ENCODE data around the gene ACER1.

DNA sequence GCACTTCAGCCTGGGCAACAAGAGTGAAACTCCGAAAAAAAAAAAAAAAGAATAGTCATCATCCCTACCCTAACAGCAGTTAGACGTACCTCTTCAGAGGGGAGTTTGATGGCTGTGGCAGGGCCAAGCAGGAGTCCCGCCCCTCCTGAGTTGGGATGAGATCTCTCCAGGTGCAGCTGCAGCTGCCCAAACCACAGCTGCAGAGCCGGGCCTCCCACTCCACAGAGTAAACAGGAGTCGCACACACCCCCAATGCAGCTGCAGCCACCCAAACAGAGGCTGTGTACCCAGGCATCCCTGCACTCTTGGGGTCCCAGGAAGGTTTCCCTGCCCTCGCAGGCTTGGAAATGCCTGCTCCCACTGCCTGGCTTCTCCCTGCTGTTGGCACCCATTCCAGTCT, 36.2 kb downstream of the ACER1 start:
- TF ChIP-seq, protein P1, sequence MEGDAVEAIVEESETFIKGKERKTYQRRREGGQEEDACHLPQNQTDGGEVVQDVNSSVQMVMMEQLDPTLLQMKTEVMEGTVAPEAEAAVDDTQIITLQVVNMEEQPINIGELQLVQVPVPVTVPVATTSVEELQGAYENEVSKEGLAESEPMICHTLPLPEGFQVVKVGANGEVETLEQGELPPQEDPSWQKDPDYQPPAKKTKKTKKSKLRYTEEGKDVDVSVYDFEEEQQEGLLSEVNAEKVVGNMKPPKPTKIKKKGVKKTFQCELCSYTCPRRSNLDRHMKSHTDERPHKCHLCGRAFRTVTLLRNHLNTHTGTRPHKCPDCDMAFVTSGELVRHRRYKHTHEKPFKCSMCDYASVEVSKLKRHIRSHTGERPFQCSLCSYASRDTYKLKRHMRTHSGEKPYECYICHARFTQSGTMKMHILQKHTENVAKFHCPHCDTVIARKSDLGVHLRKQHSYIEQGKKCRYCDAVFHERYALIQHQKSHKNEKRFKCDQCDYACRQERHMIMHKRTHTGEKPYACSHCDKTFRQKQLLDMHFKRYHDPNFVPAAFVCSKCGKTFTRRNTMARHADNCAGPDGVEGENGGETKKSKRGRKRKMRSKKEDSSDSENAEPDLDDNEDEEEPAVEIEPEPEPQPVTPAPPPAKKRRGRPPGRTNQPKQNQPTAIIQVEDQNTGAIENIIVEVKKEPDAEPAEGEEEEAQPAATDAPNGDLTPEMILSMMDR (IDR thresholded peaks at IDR 0.05): no peak
- no peak for TF ChIP-seq POLR2A (IDR thresholded peaks at IDR 0.05)

Data from ovary (tissue), 3 donors.